H1 (cell line): ENCODE data around the gene MFAP3L. TPM values are rescaled to one million over a fixed set of nuclear protein-coding genes. Genes with fewer than 3 reads are reported as not detected.

ENCODE experiments used
- CTCF ChIA-PET: fragments of 300-600 bp; sonication (Branson Sonifier 250); formaldehyde crosslinking; loops from one replicate; lab custom pipeline; 2021; ENCODE audit not compliant: partially characterized antibody; lab: Charles Lee
- POLR2A ChIA-PET: fragments of 300-600 bp; sonication (Branson Sonifier 250); formaldehyde crosslinking; loops from one replicate; lab custom pipeline; 2021; ENCODE audit warnings: inconsistent platforms; ENCODE audit not compliant: partially characterized antibody; lab: Charles Lee
- DNase-seq, 2 experiments: peaks; one replicate each; pipeline versions ENCODE4 v3.0.0 to v3.0.0-alpha.2; 2010 to 2022; ENCODE audit warnings: low spot score in 2 of 2, low read depth in 1 of 2, mixed read lengths in 1 of 2
- FAIRE-seq: peaks from 2 replicates; lab custom pipeline; 2011; peaks lifted over from hg19 to GRCh38; lab: Jason Lieb, UNC
- H2AFZ ChIP-seq: 2 replicates; pipeline ENCODE4 v1.8.1; 2012; ENCODE audit warnings: low read length, inconsistent platforms
- H2AK5ac ChIP-seq: 2 replicates; pipeline ENCODE4 v1.6.1; 2013; ENCODE audit warnings: low read depth, low read length
- H2BK120ac ChIP-seq: replicated peaks from 2 replicates; pipeline ENCODE3; 2013; ENCODE audit warnings: low read depth, low read length, inconsistent platforms
- H2BK12ac ChIP-seq: 2 replicates; pipeline ENCODE4 v1.6.1; 2013; ENCODE audit warnings: low read depth, low read length
- H2BK15ac ChIP-seq: 2 replicates; pipeline ENCODE4 v1.6.1; 2013; ENCODE audit warnings: low read length
- H2BK20ac ChIP-seq: 2 replicates; pipeline ENCODE4 v1.6.1; 2013; ENCODE audit warnings: low read length
- H2BK5ac ChIP-seq: 2 replicates; pipeline ENCODE4 v1.6.1; 2013; ENCODE audit warnings: low read depth, low read length
- H3K14ac ChIP-seq: 2 replicates; pipeline ENCODE4 v1.6.1; 2013; ENCODE audit warnings: inconsistent platforms; ENCODE audit not compliant: insufficient read length
- H3K18ac ChIP-seq: 2 replicates; pipeline ENCODE4 v1.6.1; 2013; ENCODE audit warnings: low read length; ENCODE audit errors: extremely low read depth
- H3K23ac ChIP-seq: 2 replicates; pipeline ENCODE4 v1.6.1; 2013; ENCODE audit warnings: inconsistent platforms; ENCODE audit not compliant: insufficient read length
- H3K23me2 ChIP-seq: 2 replicates; pipeline ENCODE4 v1.6.1; 2013; ENCODE audit warnings: low read depth, low read length
- H3K27ac ChIP-seq: 2 replicates; pipeline ENCODE4 v1.6.1; 2011; ENCODE audit warnings: low read depth, low read length, inconsistent platforms
- H3K27me3 ChIP-seq, 4 experiments: replicated peaks in 1 of 4; 1 replicate in 1 of 4; 2 replicates in 3 of 4; pipeline versions ENCODE4 v1.6.1 to v1.8.1; 2011 to 2013; ENCODE audit warnings: low read length in 3 of 4, mild to moderate bottlenecking in 3 of 4, inconsistent platforms in 2 of 4, mixed read lengths in 2 of 4, moderate library complexity in 1 of 4; ENCODE audit not compliant: control insufficient read depth in 3 of 4, insufficient read depth in 3 of 4; ENCODE audit errors: extremely low read depth in 1 of 4
- H3K36me3 ChIP-seq, 4 experiments: 2 replicates each; pipeline versions ENCODE4 v1.6.1 to v1.8.1; 2011 to 2013; ENCODE audit warnings: mild to moderate bottlenecking in 4 of 4, low read length in 3 of 4, moderate library complexity in 2 of 4, control low read depth in 1 of 4, inconsistent platforms in 1 of 4; ENCODE audit not compliant: insufficient read depth in 4 of 4, control insufficient read depth in 2 of 4
- H3K4ac ChIP-seq: replicated peaks from 2 replicates; pipeline ENCODE3; 2013; ENCODE audit warnings: low read length, low read depth, mixed read lengths, inconsistent platforms; ENCODE audit not compliant: insufficient read length
- H3K4me1 ChIP-seq, 4 experiments: replicated peaks in 1 of 4; 1 replicate in 1 of 4; 2 replicates in 3 of 4; pipeline versions ENCODE4 v1.6.1 to v1.8.1; 2011 to 2013; ENCODE audit warnings: low read length in 3 of 4, inconsistent platforms in 2 of 4, mixed read lengths in 1 of 4; ENCODE audit not compliant: insufficient read depth in 4 of 4, control insufficient read depth in 3 of 4
- H3K4me2 ChIP-seq, 2 experiments: 2 replicates each; pipeline versions ENCODE4 v1.6.1 to v1.8.1; 2011 to 2013; ENCODE audit warnings: low read depth in 2 of 2, low read length in 2 of 2, control low read depth in 1 of 2, inconsistent platforms in 1 of 2, mild to moderate bottlenecking in 1 of 2; ENCODE audit not compliant: insufficient read depth in 1 of 2
- H3K4me3 ChIP-seq, 4 experiments: fragments of 200-600, 300-600 bp in 1 of 4; sonication (generic), shearing (Covaris generic), sonication (Bioruptor Twin) in 1 of 4; 2 replicates each; pipeline versions ENCODE4 v1.5.1 to v1.8.1; 2011 to 2016; ENCODE audit warnings: low read length in 4 of 4, low read depth in 3 of 4, control low read depth in 2 of 4, inconsistent platforms in 2 of 4, mild to moderate bottlenecking in 2 of 4, mixed read lengths in 1 of 4, moderate library complexity in 1 of 4; ENCODE audit not compliant: insufficient read depth in 2 of 4; ENCODE audit errors: extremely low read depth in 1 of 4
- H3K56ac ChIP-seq: replicated peaks from 2 replicates; pipeline ENCODE3; 2013; ENCODE audit warnings: low read depth, mild to moderate bottlenecking, mixed read lengths, low read length, inconsistent platforms; ENCODE audit not compliant: insufficient read length
- H3K79me1 ChIP-seq: 2 replicates; pipeline ENCODE4 v1.6.1; 2013; ENCODE audit warnings: low read depth, low read length, control low read depth
- H3K79me2 ChIP-seq, 2 experiments: 2 replicates each; pipeline versions ENCODE4 v1.6.1 to v1.8.1; 2012 to 2013; ENCODE audit warnings: low read length in 2 of 2, mild to moderate bottlenecking in 2 of 2, inconsistent platforms in 1 of 2; ENCODE audit not compliant: insufficient read depth in 2 of 2, control insufficient read depth in 1 of 2
- H3K9ac ChIP-seq, 4 experiments: replicated peaks in 1 of 4; 1 replicate in 1 of 4; 2 replicates in 3 of 4; pipeline versions ENCODE4 v1.6.1 to v1.8.1; 2011 to 2013; ENCODE audit warnings: low read depth in 3 of 4, low read length in 3 of 4, control low read depth in 2 of 4, mild to moderate bottlenecking in 2 of 4, moderate library complexity in 2 of 4, inconsistent platforms in 1 of 4; ENCODE audit errors: extremely low read depth in 1 of 4
- H3K9me3 ChIP-seq, 2 experiments: 2 replicates each; pipeline versions ENCODE4 v1.6.1 to v1.8.1; 2012 to 2013; ENCODE audit warnings: mild to moderate bottlenecking in 2 of 2, moderate library complexity in 2 of 2, control low read depth in 1 of 2, inconsistent platforms in 1 of 2, low read depth in 1 of 2, low read length in 1 of 2, mixed read lengths in 1 of 2; ENCODE audit not compliant: insufficient read depth in 2 of 2
- H4K20me1 ChIP-seq, 2 experiments: replicated peaks in 1 of 2; 2 replicates each; pipeline versions ENCODE3 to v1.8.1; 2011 to 2013; ENCODE audit warnings: inconsistent platforms in 2 of 2, low read length in 2 of 2, mild to moderate bottlenecking in 1 of 2; ENCODE audit not compliant: insufficient read depth in 2 of 2, control insufficient read depth in 1 of 2
- H4K5ac ChIP-seq: 2 replicates; pipeline ENCODE4 v1.6.1; 2013; ENCODE audit warnings: low read length, low read depth, mixed read lengths, inconsistent platforms; ENCODE audit not compliant: insufficient read length
- H4K8ac ChIP-seq: 2 replicates; pipeline ENCODE4 v1.8.0; 2013; ENCODE audit warnings: mild to moderate bottlenecking, moderate library complexity, low read length, inconsistent platforms; ENCODE audit not compliant: insufficient read depth; ENCODE audit errors: extremely low read depth
- H4K91ac ChIP-seq: replicated peaks from 2 replicates; pipeline ENCODE3; 2013; ENCODE audit warnings: low read length, mixed read lengths, inconsistent platforms; ENCODE audit not compliant: insufficient read length
- BRCA1 ChIP-seq: IDR thresholded peaks from 2 replicates; pipeline ENCODE4 v1.6.1; 2012; ENCODE audit warnings: low read depth, low read length, improper control_type of control experiment
- CBX5 ChIP-seq: fragments of 300-800, 300-1000 bp; sonication (generic); IDR thresholded peaks from 2 replicates; pipeline ENCODE4 v1.7.1; 2016; ENCODE audit warnings: antibody characterized with exemption, low read length, low read depth
- CHD1 ChIP-seq: IDR thresholded peaks from 2 replicates; pipeline ENCODE4 v1.6.1; 2012; ENCODE audit warnings: low read depth, low read length, improper control_type of control experiment
- EGR1 ChIP-seq: IDR thresholded peaks from 2 replicates; pipeline ENCODE4 v1.6.1; 2011; ENCODE audit warnings: low read depth, low read length, borderline replicate concordance
- KDM4A ChIP-seq: IDR thresholded peaks from one replicate; pipeline ENCODE4 v1.7.1; 2012; ENCODE audit warnings: low read depth, mild to moderate bottlenecking, moderate library complexity, low read length, inconsistent platforms; ENCODE audit not compliant: severe bottlenecking
- NANOG ChIP-seq: IDR thresholded peaks from 2 replicates; pipeline ENCODE4 v1.6.1; 2011; ENCODE audit warnings: low read length, low read depth, mild to moderate bottlenecking, inconsistent platforms; ENCODE audit not compliant: insufficient read depth, poor library complexity, severe bottlenecking
- POU5F1 ChIP-seq: IDR thresholded peaks from 2 replicates; pipeline ENCODE4 v1.6.1; 2011; ENCODE audit warnings: low read depth, mild to moderate bottlenecking, low read length, moderate library complexity
- SIN3A ChIP-seq, 2 experiments: IDR thresholded peaks in 1 of 2; conservative IDR thresholded peaks in 1 of 2; 2 replicates each; pipeline ENCODE4 v1.6.1; 2011 to 2012; ENCODE audit warnings: low read length in 2 of 2, improper control_type of control experiment in 1 of 2, low read depth in 1 of 2, mild to moderate bottlenecking in 1 of 2
- SUZ12 ChIP-seq: fragments of 200-600 bp; sonication (generic); IDR thresholded peaks from 2 replicates; pipeline ENCODE4 v1.6.1; 2012; ENCODE audit warnings: mild to moderate bottlenecking, inconsistent platforms, low read length, moderate library complexity, mixed read lengths
- TBP ChIP-seq: IDR thresholded peaks from 2 replicates; pipeline ENCODE4 v1.6.1; 2011; ENCODE audit warnings: low read depth, low read length, improper control_type of control experiment
- WGBS, 2 experiments: shearing (Covaris generic) in 1 of 2; methylation state at CpG; one replicate each; pipeline versions ENCODE4 v1.1.6 to v1.1.7; 2013 to 2015; ENCODE audit warnings: low lambda C conversion rate in 2 of 2, mixed read lengths in 2 of 2, inconsistent platforms in 1 of 2, low coverage in 1 of 2, missing lambda C conversion rate in 1 of 2; ENCODE audit not compliant: insufficient replicate concordance in 2 of 2, insufficient coverage in 1 of 2, insufficient read length in 1 of 2; ENCODE audit errors: extremely low coverage in 1 of 2, missing lambda C conversion rate in 1 of 2; 5-methylcytosine and 5-hydroxymethylcytosine counted together
- polyA plus RNA-seq, 7 experiments: library from polyadenylated mRNA; depleted of rRNA in 3 of 7; stranded (reverse) in 5 of 7; unstranded in 2 of 7; fragments of >200 nt in 5 of 7; fragments of 200-250 nt in 2 of 7; gene quantifications; 1 replicate in 5 of 7; 2 replicates in 1 of 7; 4 replicates in 1 of 7; pipeline versions ENCODE4 v1.2.1 to v1.2.3, GENCODE V29; 2011 to 2013; ENCODE audit warnings: missing spikeins in 2 of 7, mixed read lengths in 2 of 7
- total RNA-seq: library from RNA; stranded (reverse); fragmentation: NEBNext Ultra II Directional; extraction: Animal tissue kit (Norgen Biotek cat#: 25700); gene quantifications from 2 replicates; pipeline ENCODE4 v1.2.1, GENCODE V29; 2021
- TF ChIP-seq, protein P1 (sequence below): IDR thresholded peaks from 2 replicates; pipeline ENCODE4 v1.6.1; 2011; ENCODE audit warnings: low read length, improper control_type of control experiment

MFAP3L gene
- total and polyA plus RNA-seq, 2 of the 8 experiments (the other 6 are each of a cell fraction or from before 2014, with no cell fraction given), result 7.0 to 9.8 TPM

DNA sequence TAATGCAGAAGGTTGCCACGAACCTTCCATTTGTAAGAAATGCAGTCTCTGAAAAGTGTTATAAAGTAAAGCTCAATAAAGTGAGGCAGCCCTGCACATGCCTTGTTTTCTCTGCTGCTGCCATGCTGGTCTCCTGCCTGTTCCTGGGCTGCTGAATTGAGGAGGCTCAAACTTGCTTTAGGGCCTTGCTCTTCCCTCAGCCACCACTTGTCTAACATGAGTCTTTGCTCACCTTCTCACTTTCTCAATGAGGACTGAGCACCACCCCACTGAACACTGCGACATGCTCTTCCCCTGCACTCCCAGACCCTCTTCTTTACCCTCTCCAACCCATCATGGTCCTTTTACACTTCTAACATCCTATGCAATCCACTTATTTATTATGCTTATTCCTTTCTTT, 25.2 kb upstream of the MFAP3L start:
- no peaks in the 10 kb centered on the region for H3K36me3 ChIP-seq
- no peak overlapping the region for H3K27ac ChIP-seq
- no peak overlapping the region for H4K91ac ChIP-seq
- H4K8ac ChIP-seq, result no peak overlapping the region
- H4K20me1 ChIP-seq, result no peaks in the 10 kb centered on the region
- H3K4me1 ChIP-seq, result no peaks in the 10 kb centered on the region
- H2BK5ac ChIP-seq, result no peak overlapping the region
- no peak overlapping the region for H4K5ac ChIP-seq
- no peak overlapping the region for H3K4me2 ChIP-seq
- no peak overlapping the region for H3K18ac ChIP-seq
- H2BK12ac ChIP-seq, result no peak overlapping the region
- no peak overlapping the region for H3K56ac ChIP-seq
- no peak overlapping the region for H3K14ac ChIP-seq
- TF ChIP-seq EGR1 (no peak), CBX5 (no peak), POU5F1 (no peak), KDM4A (no peak), BRCA1 (no peak), CHD1 (no peak), SUZ12 (no peak), TBP (no peak), NANOG (no peak), SIN3A (conservative IDR thresholded peaks at IDR 0.05 in 1 of 2, IDR thresholded peaks at IDR 0.05 in 1 of 2; ENCODE audit: low read depth in 1 of 2, low read length in 2 of 2) (no peak)
- TF ChIP-seq, protein P1, sequence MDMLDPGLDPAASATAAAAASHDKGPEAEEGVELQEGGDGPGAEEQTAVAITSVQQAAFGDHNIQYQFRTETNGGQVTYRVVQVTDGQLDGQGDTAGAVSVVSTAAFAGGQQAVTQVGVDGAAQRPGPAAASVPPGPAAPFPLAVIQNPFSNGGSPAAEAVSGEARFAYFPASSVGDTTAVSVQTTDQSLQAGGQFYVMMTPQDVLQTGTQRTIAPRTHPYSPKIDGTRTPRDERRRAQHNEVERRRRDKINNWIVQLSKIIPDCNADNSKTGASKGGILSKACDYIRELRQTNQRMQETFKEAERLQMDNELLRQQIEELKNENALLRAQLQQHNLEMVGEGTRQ, result no peak
- TF ChIP-seq, all 59 proteins: peak for 0
- POLR2A ChIA-PET, result no interaction called here
- H3K9ac ChIP-seq, result no peak overlapping the region
- no peaks in the 10 kb centered on the region for H3K79me1 ChIP-seq
- no peak overlapping the region for H3K4me3 ChIP-seq
- H3K23me2 ChIP-seq, result no peaks in the 10 kb centered on the region
- no peak overlapping the region for H2BK15ac ChIP-seq
- CTCF ChIA-PET, result interaction anchor here (1.4 to 5.5 kb wide), 2 partner anchors 36 to 239 kb away, joined by 3 to 94 read pairs; no protein-coding TSS in a partner anchor
- 89% methylated on average over 2 of the region's 2 CpGs; no CpG with 5 or more reads in 1 of the 2 experiments for WGBS, 2 experiments
- DNase-seq (no peak), FAIRE-seq (no peak)
- no peaks in the 10 kb centered on the region for H3K79me2 ChIP-seq
- no peak overlapping the region for H2BK120ac ChIP-seq
- H3K23ac ChIP-seq, result no peak overlapping the region
- no peak overlapping the region for H2AK5ac ChIP-seq
- no peak overlapping the region for H2AFZ ChIP-seq
- no peaks in the 10 kb centered on the region for H3K27me3 ChIP-seq
- no peak overlapping the region for H2BK20ac ChIP-seq
- no peak overlapping the region for H3K4ac ChIP-seq
- no peaks in the 10 kb centered on the region for H3K9me3 ChIP-seq
